B cell (primary cell): ENCODE measurements around the gene ANAPC10.

Experiments
- CTCF ChIP-seq: fragments of 200-600 bp; IDR thresholded peaks from one replicate; pipeline ENCODE4 v1.8.0; 2022; ENCODE audit warnings: antibody characterized with exemption, mild to moderate bottlenecking
- EZH2 ChIP-seq: IDR thresholded peaks from 2 replicates; pipeline ENCODE4 v1.6.1; 2012; ENCODE audit warnings: borderline replicate concordance, low read depth, mild to moderate bottlenecking, moderate library complexity, low read length; ENCODE audit not compliant: insufficient read depth, poor library complexity, severe bottlenecking

- TF ChIP-seq CTCF (no peak), EZH2 (no peak)
These were observed 34.6 kb upstream of the ANAPC10 start for GRCh38 chr4:145132511-145133098.
